Parathyroid adenoma (tissue), 2 donors: ENCODE results near the gene ZNF3.

Experiments used
- H2AFZ ChIP-seq: fragments of 300-600 bp; sonication (generic); one replicate; pipeline ENCODE4 v1.7.0; 2017; ENCODE audit warnings: antibody characterized with exemption, mild to moderate bottlenecking
- H3K27ac ChIP-seq: fragments of 300-600 bp; sonication (generic); one replicate; pipeline ENCODE4 v1.7.0; 2017
- H3K27me3 ChIP-seq: fragments of 300-600 bp; sonication (generic); one replicate; pipeline ENCODE4 v1.7.0; 2017; ENCODE audit warnings: low read length; ENCODE audit not compliant: control insufficient read depth, insufficient read depth
- H3K36me3 ChIP-seq: fragments of 300-600 bp; sonication (generic); one replicate; pipeline ENCODE4 v1.7.0; 2017; ENCODE audit warnings: low read length; ENCODE audit not compliant: control insufficient read depth, insufficient read depth
- H3K4me1 ChIP-seq: fragments of 300-600 bp; sonication (generic); one replicate; pipeline ENCODE4 v1.7.0; 2017; ENCODE audit warnings: control low read depth
- H3K4me2 ChIP-seq: fragments of 300-600 bp; sonication (generic); one replicate; pipeline ENCODE4 v1.7.0; 2017; ENCODE audit warnings: low read length
- H3K4me3 ChIP-seq: fragments of 300-600 bp; sonication (generic); one replicate; pipeline ENCODE4 v1.7.0; 2017; ENCODE audit warnings: low read depth, low read length
- H3K79me2 ChIP-seq: fragments of 300-600 bp; sonication (generic); one replicate; pipeline ENCODE4 v1.7.0; 2017; ENCODE audit warnings: control low read depth
- H3K9ac ChIP-seq: fragments of 300-600 bp; sonication (generic); one replicate; pipeline ENCODE4 v1.7.0; 2017; ENCODE audit warnings: mild to moderate bottlenecking
- H3K9me3 ChIP-seq: fragments of 300-600 bp; sonication (generic); one replicate; pipeline ENCODE4 v1.7.0; 2017; ENCODE audit warnings: low read length; ENCODE audit not compliant: control insufficient read depth
- TF ChIP-seq, protein P1 (sequence below): fragments of 300-600 bp; sonication (generic); IDR thresholded peaks from one replicate; pipeline ENCODE4 v1.7.0; 2017; ENCODE audit warnings: antibody characterized with exemption, mild to moderate bottlenecking
- donor health status: primary hyperparathyroidism.

Gene ZNF3

DNA sequence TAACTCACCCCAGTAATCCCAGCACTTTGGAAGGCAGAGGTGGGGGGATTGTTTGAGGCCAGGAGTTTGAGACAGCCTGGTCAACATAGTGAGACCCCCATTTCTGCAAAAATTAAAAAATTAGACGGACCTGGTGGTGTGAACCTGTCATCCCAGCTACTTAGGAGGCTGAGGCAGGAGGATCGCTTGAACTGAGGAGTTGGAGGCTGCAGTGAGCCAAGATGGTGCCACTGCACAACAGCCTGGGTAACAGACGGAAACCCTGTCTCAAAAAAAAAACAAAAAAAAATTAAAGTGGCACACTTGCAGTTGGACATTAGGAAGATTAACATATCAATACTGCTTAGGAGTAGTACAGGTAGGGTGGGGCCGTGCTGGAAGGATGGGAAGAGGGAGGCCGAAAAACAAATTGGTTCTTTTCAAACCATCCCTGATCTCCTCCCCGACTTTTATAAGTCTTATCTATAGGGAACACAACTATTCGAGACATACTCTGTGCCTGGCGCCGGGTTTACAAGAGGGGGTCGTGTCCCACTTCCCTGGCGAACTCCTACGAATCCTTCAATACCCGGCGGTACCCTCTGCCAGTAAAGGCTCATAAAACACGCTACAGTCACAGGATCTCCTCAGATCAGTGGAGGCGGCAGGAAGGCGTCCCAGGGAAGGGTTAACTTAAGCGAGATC, 37.0 kb upstream of the ZNF3 start:
- Histone ChIP-seq H3K36me3 (no peaks in the 10 kb centered on the region), H3K9me3 (no peaks in the 10 kb centered on the region), H3K9ac (no peak overlapping the region), H3K27ac (peak overlapping the region; percentile 97), H3K4me1 (peaks cover 7% of the 10 kb centered on the region), H2AFZ (peak overlapping the region; percentile 97), H3K27me3 (no peaks in the 10 kb centered on the region), H3K4me3 (peak overlapping the region; percentile 95), H3K4me2 (peak overlapping the region; percentile 92), H3K79me2 (peaks cover 8% of the 10 kb centered on the region)
- TF ChIP-seq, protein P1, sequence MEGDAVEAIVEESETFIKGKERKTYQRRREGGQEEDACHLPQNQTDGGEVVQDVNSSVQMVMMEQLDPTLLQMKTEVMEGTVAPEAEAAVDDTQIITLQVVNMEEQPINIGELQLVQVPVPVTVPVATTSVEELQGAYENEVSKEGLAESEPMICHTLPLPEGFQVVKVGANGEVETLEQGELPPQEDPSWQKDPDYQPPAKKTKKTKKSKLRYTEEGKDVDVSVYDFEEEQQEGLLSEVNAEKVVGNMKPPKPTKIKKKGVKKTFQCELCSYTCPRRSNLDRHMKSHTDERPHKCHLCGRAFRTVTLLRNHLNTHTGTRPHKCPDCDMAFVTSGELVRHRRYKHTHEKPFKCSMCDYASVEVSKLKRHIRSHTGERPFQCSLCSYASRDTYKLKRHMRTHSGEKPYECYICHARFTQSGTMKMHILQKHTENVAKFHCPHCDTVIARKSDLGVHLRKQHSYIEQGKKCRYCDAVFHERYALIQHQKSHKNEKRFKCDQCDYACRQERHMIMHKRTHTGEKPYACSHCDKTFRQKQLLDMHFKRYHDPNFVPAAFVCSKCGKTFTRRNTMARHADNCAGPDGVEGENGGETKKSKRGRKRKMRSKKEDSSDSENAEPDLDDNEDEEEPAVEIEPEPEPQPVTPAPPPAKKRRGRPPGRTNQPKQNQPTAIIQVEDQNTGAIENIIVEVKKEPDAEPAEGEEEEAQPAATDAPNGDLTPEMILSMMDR, result no peak

DNA sequence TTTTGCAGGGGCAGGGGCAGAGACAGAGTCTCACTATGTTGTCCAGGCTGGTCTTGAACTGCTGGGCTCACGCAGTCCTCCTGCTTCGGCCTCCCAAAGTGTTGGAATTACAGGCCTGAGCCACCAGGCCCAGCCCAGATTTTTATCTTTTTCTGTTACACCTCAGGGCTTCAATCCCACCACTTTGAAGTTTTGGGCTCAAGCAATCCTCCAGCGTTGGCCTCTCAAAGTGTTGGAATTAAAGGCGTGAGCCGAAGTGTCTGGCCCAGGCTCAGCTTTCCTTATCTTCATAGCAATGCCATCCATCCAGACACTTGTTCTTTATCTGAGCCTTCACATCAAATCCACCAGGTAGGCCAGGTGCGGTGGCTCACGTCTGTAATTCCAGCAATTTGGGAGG, 33.5 kb upstream of the ZNF3 start:
- Histone ChIP-seq H3K9ac (no peak overlapping the region), H3K36me3 (no peaks in the 10 kb centered on the region), H2AFZ (no peak overlapping the region), H3K4me3 (no peak overlapping the region), H3K4me1 (peaks cover 4% of the 10 kb centered on the region), H3K4me2 (no peak overlapping the region), H3K27ac (no peak overlapping the region), H3K79me2 (peaks cover 2% of the 10 kb centered on the region), H3K27me3 (no peaks in the 10 kb centered on the region), H3K9me3 (no peaks in the 10 kb centered on the region)
- TF ChIP-seq, protein P1, result no peak

DNA sequence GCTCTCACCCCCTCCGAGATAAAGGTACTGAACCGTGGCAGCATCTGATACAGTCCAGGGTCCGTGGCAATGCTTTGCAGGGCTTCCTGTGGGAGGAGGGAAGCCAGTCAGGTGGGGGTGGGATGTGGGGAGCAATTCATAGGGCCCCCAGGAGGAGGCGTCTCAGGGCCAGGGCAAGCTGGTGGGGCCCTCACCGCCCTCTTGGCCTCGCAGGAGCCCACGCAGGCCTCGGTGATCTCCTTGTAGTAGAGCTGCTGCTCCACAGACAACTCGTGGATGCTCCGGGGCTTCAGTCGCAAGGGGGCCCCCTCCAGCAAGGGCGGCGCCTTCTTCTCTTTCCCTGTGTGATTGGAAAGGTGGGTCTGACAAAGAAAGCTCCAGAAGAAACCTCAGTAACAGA, 30.4 kb upstream of the ZNF3 start:
- Histone ChIP-seq H3K27ac (no peak overlapping the region), H3K9ac (no peak overlapping the region), H3K36me3 (no peaks in the 10 kb centered on the region), H3K79me2 (no peaks in the 10 kb centered on the region), H3K4me1 (no peaks in the 10 kb centered on the region), H3K9me3 (no peaks in the 10 kb centered on the region), H3K4me2 (no peak overlapping the region), H3K4me3 (no peak overlapping the region), H2AFZ (no peak overlapping the region), H3K27me3 (no peaks in the 10 kb centered on the region)
- TF ChIP-seq, protein P1, result no peak

DNA sequence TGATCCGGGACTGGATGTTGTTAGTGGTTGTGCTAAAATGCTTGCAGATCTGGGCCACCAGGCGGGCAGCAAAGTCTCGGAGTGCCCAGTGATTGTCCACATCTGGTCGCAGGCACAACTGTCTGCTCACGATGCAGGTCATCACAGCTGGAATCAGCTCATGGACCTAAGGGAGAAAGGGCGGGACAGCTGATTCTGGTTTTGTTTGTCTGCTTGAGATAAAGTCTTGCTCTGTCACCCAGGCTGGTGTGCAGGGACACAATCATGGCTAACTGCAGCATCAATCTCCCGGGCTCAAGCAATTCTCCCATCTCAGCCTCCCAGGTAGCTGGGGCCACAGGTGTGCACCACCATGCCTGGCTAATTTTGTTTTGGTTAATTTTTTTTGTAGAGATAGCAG, 29.6 kb upstream of the ZNF3 start:
- Histone ChIP-seq H3K9me3 (no peaks in the 10 kb centered on the region), H3K9ac (no peak overlapping the region), H3K4me1 (no peaks in the 10 kb centered on the region), H3K79me2 (no peaks in the 10 kb centered on the region), H2AFZ (no peak overlapping the region), H3K27me3 (no peaks in the 10 kb centered on the region), H3K4me2 (no peak overlapping the region), H3K36me3 (no peaks in the 10 kb centered on the region), H3K4me3 (no peak overlapping the region), H3K27ac (no peak overlapping the region)
- TF ChIP-seq, protein P1, result no peak

DNA sequence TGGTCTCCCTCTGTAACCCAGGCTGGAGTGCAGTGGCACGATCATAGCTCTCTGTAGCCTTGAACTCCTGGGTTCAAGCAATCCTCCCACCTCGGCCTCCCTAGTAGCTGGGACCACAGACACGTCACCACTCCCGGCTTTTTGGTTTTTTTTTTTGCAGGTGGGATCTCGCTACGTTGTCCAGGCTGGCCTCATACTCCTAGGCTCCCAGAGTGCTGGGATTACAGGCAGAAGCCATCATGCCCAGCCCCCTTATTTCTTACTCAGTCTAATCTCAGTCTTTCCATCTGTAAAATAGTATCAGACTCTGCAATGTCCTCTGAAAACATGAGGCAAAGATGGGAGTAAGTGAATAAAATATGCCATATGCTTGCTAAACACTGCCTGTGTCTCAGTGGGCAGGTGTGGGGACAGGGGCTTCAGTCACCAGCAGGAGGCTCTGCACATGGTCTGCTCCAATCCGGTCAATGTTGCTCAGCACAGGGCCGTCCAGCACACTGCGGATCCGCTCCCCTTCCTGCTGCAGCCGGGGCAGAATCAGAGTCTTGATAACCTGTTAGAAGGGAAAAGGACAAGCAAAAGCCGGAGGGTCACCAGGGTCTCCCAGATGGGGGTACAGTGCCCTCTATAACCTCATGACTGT, 28.1 kb upstream of the ZNF3 start:
- TF ChIP-seq, protein P1, result no peak
- Histone ChIP-seq H3K4me3 (no peak overlapping the region), H3K4me2 (no peak overlapping the region), H2AFZ (no peak overlapping the region), H3K27me3 (no peaks in the 10 kb centered on the region), H3K9me3 (no peaks in the 10 kb centered on the region), H3K4me1 (no peaks in the 10 kb centered on the region), H3K9ac (no peak overlapping the region), H3K27ac (no peak overlapping the region), H3K36me3 (no peaks in the 10 kb centered on the region), H3K79me2 (no peaks in the 10 kb centered on the region)
